NOMO-1 treated with dmso at 0.1 percent for 144 hours (cell line): ENCODE results near the gene MLNR.

Experiments used
- DNase-seq: peaks from one replicate; lab custom pipeline; 2025; ENCODE audit not compliant: unreplicated experiment; lab: John Stamatoyannopoulos, UW

The MLNR gene

GRCh38 chr13:49220036-49220855 is at the start of gene MLNR:
Gene MLNR, plus strand, starts transcription at chr13:49220338. Its CDS starts 0 bp downstream, at chr13:49220338.
- DNase-seq = no peak

GRCh38 chr13:49171359-49171758 is 48.8 kb upstream of the MLNR start:
- no peak for DNase-seq

GRCh38 chr13:49183672-49184325 is 36.3 kb upstream of the MLNR start:
- no peak for DNase-seq

- DNase-seq = no peak
Observed at GRCh38 chr13:49184621-49185020, 35.5 kb upstream of the MLNR start.

GRCh38 chr13:49185264-49185663 is 34.9 kb upstream of the MLNR start:
- DNase-seq = no peak

- DNase-seq = no peak
Observed at GRCh38 chr13:49190901-49191300, 29.2 kb upstream of the MLNR start.

- DNase-seq = no peak
Observed at GRCh38 chr13:49206641-49207040, 13.5 kb upstream of the MLNR start.

GRCh38 chr13:49208619-49209018 is 11.5 kb upstream of the MLNR start:
- DNase-seq = no peak

- no peak for DNase-seq
Observed at GRCh38 chr13:49210114-49210513, 10.0 kb upstream of the MLNR start.

- DNase-seq = no peak
Observed at GRCh38 chr13:49210669-49211068, 9.5 kb upstream of the MLNR start.

GRCh38 chr13:49213539-49213938 is 6.6 kb upstream of the MLNR start:
- DNase-seq = no peak

GRCh38 chr13:49213997-49214916 is 5.9 kb upstream of the MLNR start:
- DNase-seq = no peak

GRCh38 chr13:49214917-49215376 is 5.2 kb upstream of the MLNR start:
- peak; percentile 88 for DNase-seq

- no peak for DNase-seq
Observed at GRCh38 chr13:49216334-49216733, 3.8 kb upstream of the MLNR start.

- no peak for DNase-seq
Observed at GRCh38 chr13:49217962-49218492, 2.1 kb upstream of the MLNR start.

GRCh38 chr13:49218493-49219051 is 1.6 kb upstream of the MLNR start:
- DNase-seq = no peak

GRCh38 chr13:49219647-49220035 is 497 bp upstream of the MLNR start:
- DNase-seq = no peak

GRCh38 chr13:49220856-49221589 is 885 bp downstream of the MLNR start:
- DNase-seq = no peak

- no peak for DNase-seq
Observed at GRCh38 chr13:49221590-49221965, 1.4 kb downstream of the MLNR start.
